Duodenal mucosa (tissue), 2 donors: ENCODE data around the gene CHPF2.

Source experiments
- H3K27ac ChIP-seq: one replicate; pipeline ENCODE4 v1.7.0; 2013; ENCODE audit warnings: low read depth, low read length
- H3K27me3 ChIP-seq, 2 donors: one replicate each; pipeline ENCODE4 v1.7.0; 2013; ENCODE audit warnings: low read length in 2 of 2, control low read depth in 1 of 2; ENCODE audit not compliant: insufficient read depth in 2 of 2, control insufficient read depth in 1 of 2
- H3K36me3 ChIP-seq, 2 donors: one replicate each; pipeline ENCODE4 v1.7.0; 2013; ENCODE audit warnings: low read length in 2 of 2, control low read depth in 1 of 2; ENCODE audit not compliant: insufficient read depth in 2 of 2, control insufficient read depth in 1 of 2
- H3K4me1 ChIP-seq, 2 donors: one replicate each; pipeline ENCODE4 v1.7.0; 2013; ENCODE audit warnings: low read length in 2 of 2, control low read depth in 1 of 2; ENCODE audit not compliant: insufficient read depth in 2 of 2, control insufficient read depth in 1 of 2
- H3K4me3 ChIP-seq, 2 donors: one replicate each; pipeline ENCODE4 v1.7.0; 2013; ENCODE audit warnings: low read length in 2 of 2, low read depth in 1 of 2
- H3K9ac ChIP-seq, 2 donors: one replicate each; pipeline ENCODE4 v1.7.0; 2013; ENCODE audit warnings: low read length in 2 of 2, low read depth in 1 of 2
- H3K9me3 ChIP-seq, 2 donors: one replicate each; pipeline ENCODE4 v1.7.0; 2013; ENCODE audit warnings: low read length in 2 of 2, control low read depth in 1 of 2; ENCODE audit not compliant: control insufficient read depth in 1 of 2

The CHPF2 gene

GRCh38 chr7:151232917-151233701 lies 826 bp downstream of the CHPF2 start:
- H3K27ac ChIP-seq = no peak overlapping the region
- H3K4me3 ChIP-seq = peak overlapping the region; percentile 95 to 99
- H3K9me3 ChIP-seq = no peaks in the 10 kb centered on the region
- H3K9ac ChIP-seq = peak overlapping the region; percentile 73 to 91
- peaks cover 23 to 26% of the 10 kb centered on the region in 2 donors for H3K4me1 ChIP-seq
- H3K27me3 ChIP-seq = no peaks in the 10 kb centered on the region
- H3K36me3 ChIP-seq = peaks cover 15 to 33% of the 10 kb centered on the region in 2 donors

DNA sequence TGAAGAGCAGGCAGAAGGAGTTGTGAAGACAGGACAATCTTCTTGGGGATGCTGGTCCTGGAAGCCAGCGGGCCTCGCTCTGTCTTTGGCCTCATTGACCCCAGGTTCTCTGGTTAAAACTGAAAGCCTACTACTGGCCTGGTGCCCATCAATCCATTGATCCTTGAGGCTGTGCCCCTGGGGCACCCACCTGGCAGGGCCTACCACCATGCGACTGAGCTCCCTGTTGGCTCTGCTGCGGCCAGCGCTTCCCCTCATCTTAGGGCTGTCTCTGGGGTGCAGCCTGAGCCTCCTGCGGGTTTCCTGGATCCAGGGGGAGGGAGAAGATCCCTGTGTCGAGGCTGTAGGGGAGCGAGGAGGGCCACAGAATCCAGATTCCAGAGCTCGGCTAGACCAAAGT lies 1.5 kb downstream of the CHPF2 start:
- H3K27ac ChIP-seq = no peak overlapping the region
- peak overlapping the region in 1 of 2 donors; percentile 91 for H3K9ac ChIP-seq
- H3K4me3 ChIP-seq = peak overlapping the region; percentile 95 to 99

DNA sequence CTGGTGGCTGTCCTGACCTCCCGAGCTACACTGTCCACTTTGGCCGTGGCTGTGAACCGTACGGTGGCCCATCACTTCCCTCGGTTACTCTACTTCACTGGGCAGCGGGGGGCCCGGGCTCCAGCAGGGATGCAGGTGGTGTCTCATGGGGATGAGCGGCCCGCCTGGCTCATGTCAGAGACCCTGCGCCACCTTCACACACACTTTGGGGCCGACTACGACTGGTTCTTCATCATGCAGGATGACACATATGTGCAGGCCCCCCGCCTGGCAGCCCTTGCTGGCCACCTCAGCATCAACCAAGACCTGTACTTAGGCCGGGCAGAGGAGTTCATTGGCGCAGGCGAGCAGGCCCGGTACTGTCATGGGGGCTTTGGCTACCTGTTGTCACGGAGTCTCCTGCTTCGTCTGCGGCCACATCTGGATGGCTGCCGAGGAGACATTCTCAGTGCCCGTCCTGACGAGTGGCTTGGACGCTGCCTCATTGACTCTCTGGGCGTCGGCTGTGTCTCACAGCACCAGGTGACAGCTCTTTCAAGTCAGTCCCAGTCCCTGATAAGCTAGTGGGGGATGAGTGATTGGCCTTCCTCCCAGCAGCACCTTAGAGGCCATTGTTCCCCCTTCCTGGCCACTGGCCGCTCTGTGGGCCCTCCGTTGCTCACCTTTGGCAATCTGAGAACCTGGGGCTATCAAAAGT lies 3.0 kb downstream of the CHPF2 start:
- Histone ChIP-seq H3K27me3 (no peaks in the 10 kb centered on the region), H3K4me3 (no peak overlapping the region), H3K36me3 (peaks cover 20 to 46% of the 10 kb centered on the region in 2 donors), H3K9me3 (no peaks in the 10 kb centered on the region), H3K4me1 (peaks cover 17 to 19% of the 10 kb centered on the region in 2 donors), H3K27ac (no peak overlapping the region), H3K9ac (no peak overlapping the region)

More for the DNA sequence above, 1.5 kb downstream of the CHPF2 start:
- Histone ChIP-seq H3K4me1 (peaks cover 17 to 19% of the 10 kb centered on the region in 2 donors), H3K36me3 (peaks cover 15 to 38% of the 10 kb centered on the region in 2 donors), H3K27me3 (no peaks in the 10 kb centered on the region), H3K9me3 (no peaks in the 10 kb centered on the region)

GRCh38 chr7:151236406-151236805 lies 4.1 kb downstream of the CHPF2 start:
- no peak overlapping the region for H3K27ac ChIP-seq
- peaks cover 20 to 46% of the 10 kb centered on the region in 2 donors for H3K36me3 ChIP-seq
- no peak overlapping the region for H3K4me3 ChIP-seq
- H3K27me3 ChIP-seq = no peaks in the 10 kb centered on the region
- no peak overlapping the region for H3K9ac ChIP-seq
- H3K9me3 ChIP-seq = no peaks in the 10 kb centered on the region
- H3K4me1 ChIP-seq = peaks cover 17 to 18% of the 10 kb centered on the region in 2 donors

- peaks cover 20 to 46% of the 10 kb centered on the region in 2 donors for H3K36me3 ChIP-seq
- H3K9me3 ChIP-seq = no peaks in the 10 kb centered on the region
- H3K27ac ChIP-seq = no peak overlapping the region
- H3K4me1 ChIP-seq = peaks cover 10 to 11% of the 10 kb centered on the region in 2 donors
- no peak overlapping the region for H3K4me3 ChIP-seq
- no peaks in the 10 kb centered on the region for H3K27me3 ChIP-seq
- H3K9ac ChIP-seq = no peak overlapping the region
Measured at GRCh38 chr7:151237244-151238189, 5.2 kb downstream of the CHPF2 start.

DNA sequence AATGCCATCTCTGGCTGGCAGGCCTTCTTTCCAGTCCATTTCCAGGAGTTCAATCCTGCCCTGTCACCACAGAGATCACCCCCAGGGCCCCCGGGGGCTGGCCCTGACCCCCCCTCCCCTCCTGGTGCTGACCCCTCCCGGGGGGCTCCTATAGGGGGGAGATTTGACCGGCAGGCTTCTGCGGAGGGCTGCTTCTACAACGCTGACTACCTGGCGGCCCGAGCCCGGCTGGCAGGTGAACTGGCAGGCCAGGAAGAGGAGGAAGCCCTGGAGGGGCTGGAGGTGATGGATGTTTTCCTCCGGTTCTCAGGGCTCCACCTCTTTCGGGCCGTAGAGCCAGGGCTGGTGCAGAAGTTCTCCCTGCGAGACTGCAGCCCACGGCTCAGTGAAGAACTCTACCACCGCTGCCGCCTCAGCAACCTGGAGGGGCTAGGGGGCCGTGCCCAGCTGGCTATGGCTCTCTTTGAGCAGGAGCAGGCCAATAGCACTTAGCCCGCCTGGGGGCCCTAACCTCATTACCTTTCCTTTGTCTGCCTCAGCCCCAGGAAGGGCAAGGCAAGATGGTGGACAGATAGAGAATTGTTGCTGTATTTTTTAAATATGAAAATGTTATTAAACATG lies 6.0 kb downstream of the CHPF2 start:
- H3K9ac ChIP-seq = no peak overlapping the region
- peaks cover 12 to 13% of the 10 kb centered on the region in 2 donors for H3K4me1 ChIP-seq
- H3K27me3 ChIP-seq = no peaks in the 10 kb centered on the region
- no peak overlapping the region for H3K27ac ChIP-seq
- H3K9me3 ChIP-seq = no peaks in the 10 kb centered on the region
- no peak overlapping the region for H3K4me3 ChIP-seq
- peaks cover 20 to 46% of the 10 kb centered on the region in 2 donors for H3K36me3 ChIP-seq

DNA sequence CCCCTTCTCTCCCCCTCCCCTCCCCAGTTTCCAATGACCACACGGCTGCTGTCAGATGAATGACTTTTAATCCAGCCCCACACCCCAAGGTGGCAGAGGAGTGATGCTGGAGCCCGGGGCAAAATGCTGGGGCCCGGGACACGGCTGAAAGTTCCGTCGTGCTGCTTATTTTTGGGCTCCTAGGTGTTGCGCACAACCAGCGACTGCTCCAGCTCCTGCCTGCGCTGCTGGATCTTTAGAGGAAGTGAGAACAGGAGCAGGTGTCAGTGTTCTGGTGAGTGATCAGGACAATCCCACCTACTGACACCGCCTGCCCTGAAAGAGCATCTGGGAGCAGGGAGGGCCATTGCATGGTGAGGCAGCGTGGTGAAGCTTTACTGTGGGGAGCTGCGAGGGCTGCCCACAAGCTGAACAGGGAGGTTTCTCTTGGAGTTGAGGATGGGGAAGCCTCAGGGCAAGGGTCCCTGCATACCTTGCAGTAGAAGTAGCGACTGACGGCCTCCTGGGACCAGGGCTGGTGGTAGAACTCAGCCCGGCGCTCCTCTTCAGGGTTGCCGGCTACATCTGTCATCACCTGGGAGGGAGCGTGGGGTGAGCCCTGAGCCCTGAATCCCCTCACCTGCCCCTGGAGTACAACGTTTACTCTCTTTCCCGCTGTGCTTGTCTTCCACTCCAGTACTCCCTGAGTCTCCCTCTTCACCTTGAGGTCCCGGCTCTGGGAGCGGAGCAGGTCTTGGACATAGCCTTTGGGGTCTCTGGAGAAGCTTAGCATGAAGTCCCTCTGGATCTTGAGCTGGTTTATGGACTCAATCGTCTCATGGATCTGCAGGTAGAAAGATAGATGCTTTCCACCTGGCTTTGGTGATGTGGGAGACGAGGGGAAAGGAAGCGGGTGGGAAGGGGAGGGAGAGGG lies 6.9 kb downstream of the CHPF2 start:
- Histone ChIP-seq H3K9me3 (no peaks in the 10 kb centered on the region), H3K4me1 (peaks cover 12% of the 10 kb centered on the region in 2 donors), H3K36me3 (peaks cover 20 to 46% of the 10 kb centered on the region in 2 donors), H3K4me3 (no peak overlapping the region), H3K27me3 (peaks cover 2 to 6% of the 10 kb centered on the region in 2 donors), H3K27ac (no peak overlapping the region), H3K9ac (no peak overlapping the region)

DNA sequence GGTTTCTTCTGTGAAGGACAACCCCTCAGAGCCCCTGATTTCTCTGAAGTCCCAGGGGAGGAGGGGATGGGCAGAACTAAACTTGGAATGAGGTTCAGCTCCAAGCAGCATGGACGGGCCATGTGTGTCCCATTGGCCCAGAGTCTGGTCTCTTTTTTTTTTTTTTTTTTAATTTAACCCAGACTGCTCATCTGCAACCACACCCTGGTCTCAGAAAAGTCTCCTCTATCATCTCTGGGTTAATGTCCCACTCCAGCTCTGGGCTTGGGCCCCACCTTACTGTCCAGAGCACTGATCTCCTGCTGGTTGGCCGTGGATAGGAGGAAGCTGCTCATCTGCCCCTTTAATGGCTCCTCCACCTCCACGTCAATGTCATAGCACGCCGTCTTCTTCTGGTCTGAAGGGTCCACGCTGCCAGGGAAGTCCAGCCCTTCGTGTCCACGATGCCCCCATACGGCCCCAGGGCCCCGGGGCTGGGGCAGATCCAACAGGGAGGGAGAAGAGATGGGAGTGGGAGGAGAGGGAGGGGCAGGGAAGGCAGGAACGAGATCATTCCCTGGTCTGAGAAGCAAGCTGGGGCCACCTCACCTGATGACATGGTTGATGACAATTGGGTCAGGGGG lies 7.7 kb downstream of the CHPF2 start:
- Histone ChIP-seq H3K4me3 (no peak overlapping the region), H3K27ac (no peak overlapping the region), H3K9ac (no peak overlapping the region), H3K4me1 (peaks cover 17 to 19% of the 10 kb centered on the region in 2 donors), H3K9me3 (no peaks in the 10 kb centered on the region), H3K36me3 (peaks cover 18 to 43% of the 10 kb centered on the region in 2 donors), H3K27me3 (peaks cover 7 to 13% of the 10 kb centered on the region in 2 donors)
